ENCODE data around the gene JTB. TPM values are rescaled to one million over a fixed set of nuclear protein-coding genes. Genes with fewer than 3 reads are reported as not detected.
"Not testable (repeated sequence)": the region's sequence is repeated elsewhere in the genome, so short reads cannot be mapped to it uniquely, and the experiment has no call there.

Gene JTB
- total RNA-seq, 1 donor from 2014 or later: 166 TPM

DNA sequence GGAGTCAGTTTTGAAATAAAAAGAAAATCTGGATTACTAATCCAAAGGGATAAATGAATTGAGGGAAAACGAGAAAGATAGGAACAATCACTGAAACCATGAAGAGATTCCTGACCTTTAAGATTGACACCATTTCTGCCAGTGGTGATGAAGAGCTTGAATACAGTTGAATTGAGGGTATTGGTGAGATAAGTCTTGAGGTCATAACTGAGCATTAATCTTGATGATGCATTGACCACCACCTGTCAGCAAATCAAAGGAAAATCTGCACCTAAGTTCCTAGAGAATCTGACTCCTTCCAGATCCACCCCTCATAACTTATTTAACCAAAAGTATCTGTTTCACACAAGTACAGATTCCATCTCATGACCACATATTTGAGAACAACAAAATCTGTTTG lies 34.7 kb upstream of the JTB start:
- Histone ChIP-seq H3K4me1 (no peaks in the 10 kb centered on the region), H3K27me3 (no peaks in the 10 kb centered on the region), H3K4me3 (no peak overlapping the region), H3K27ac (no peak overlapping the region), H3K9me3 (no peaks in the 10 kb centered on the region), H3K36me3 (no peaks in the 10 kb centered on the region)
- no peak for TF ChIP-seq CTCF (IDR thresholded peaks at IDR 0.05)
- intact Hi-C loops (cut with DNase I): no loop called here
- DNase-seq (ENCODE audit: low spot score in 2 of 2): no peak

- intact Hi-C loops (cut with DNase I): no loop called here
- no peaks in the 10 kb centered on the region for H3K36me3 ChIP-seq
- TF ChIP-seq CTCF (IDR thresholded peaks at IDR 0.05): no peak
- H3K4me1 ChIP-seq: peaks cover 0 to 4% of the 10 kb centered on the region in 2 donors
- H3K27me3 ChIP-seq: no peaks in the 10 kb centered on the region
- H3K4me3 ChIP-seq: no peak overlapping the region
- no peaks in the 10 kb centered on the region for H3K9me3 ChIP-seq
- peak overlapping the region; percentile 14 to 50 for H3K27ac ChIP-seq
- no peak for DNase-seq (ENCODE audit: low spot score in 2 of 2)
Observed at GRCh38 chr1:154006136-154006535, 28.7 kb upstream of the JTB start.

DNA sequence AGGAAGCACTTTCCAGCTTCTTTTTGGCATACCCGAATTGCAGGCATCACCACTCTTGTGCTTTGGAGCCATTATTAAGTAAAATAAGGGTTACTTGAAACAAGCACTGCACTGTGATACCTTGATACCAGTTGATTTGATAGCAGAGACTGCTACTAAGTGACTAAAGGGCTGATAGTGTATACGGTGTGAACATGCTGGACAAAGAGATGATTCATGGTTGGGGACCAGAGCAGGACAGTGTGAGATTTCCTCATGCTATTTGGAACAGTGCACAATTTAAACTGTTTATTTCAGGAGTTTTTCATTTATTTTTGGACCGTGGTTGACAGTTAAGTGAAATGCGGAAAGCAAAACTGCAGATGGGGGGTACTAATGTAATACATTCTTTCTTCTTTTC lies 22.9 kb upstream of the JTB start:
- Histone ChIP-seq H3K4me3 (no peak overlapping the region), H3K36me3 (peaks cover 10 to 11% of the 10 kb centered on the region in 2 donors), H3K27ac (no peak overlapping the region), H3K27me3 (no peaks in the 10 kb centered on the region), H3K4me1 (no peaks in the 10 kb centered on the region), H3K9me3 (no peaks in the 10 kb centered on the region)
- intact Hi-C loops (cut with DNase I): no loop called here
- DNase-seq (ENCODE audit: low spot score in 2 of 2): no peak
- TF ChIP-seq CTCF (IDR thresholded peaks at IDR 0.05): no peak

GRCh38 chr1:153996882-153997281 lies 19.4 kb upstream of the JTB start:
- DNase-seq (ENCODE audit: low spot score in 2 of 2); H3K27ac ChIP-seq; intact Hi-C loops (cut with DNase I); H3K9me3 ChIP-seq; H3K27me3 ChIP-seq; H3K4me3 ChIP-seq: not testable (repeated sequence)
- H3K36me3 ChIP-seq: peaks cover 31 to 43% of the 10 kb centered on the region in 2 donors
- peaks cover 7 to 17% of the 10 kb centered on the region in 2 donors for H3K4me1 ChIP-seq

- intact Hi-C loops (cut with DNase I): no loop called here
- H3K27ac ChIP-seq: no peak overlapping the region
Observed at GRCh38 chr1:153995640-153996039, 18.2 kb upstream of the JTB start.

DNA sequence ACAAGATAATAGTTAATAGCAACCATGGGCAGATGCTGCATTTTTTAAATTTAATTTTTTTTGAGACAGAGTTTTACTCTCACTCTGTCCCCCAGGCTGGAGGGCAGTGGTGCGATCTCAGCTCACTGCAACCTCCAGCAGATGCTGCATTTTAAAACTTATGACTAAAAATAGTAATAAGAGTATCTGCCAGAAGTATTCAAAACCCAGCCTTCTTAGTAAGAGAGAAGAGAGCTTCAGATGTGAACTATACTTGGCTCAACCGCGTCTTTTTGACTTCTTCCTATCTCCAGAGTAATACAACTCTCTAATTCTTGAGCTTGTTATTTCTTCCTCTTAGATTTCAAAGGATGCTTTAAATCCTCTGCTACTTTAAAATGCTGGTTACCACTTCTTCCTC lies 17.7 kb upstream of the JTB start:
- Histone ChIP-seq H3K4me1 (peaks cover 7 to 22% of the 10 kb centered on the region in 2 donors), H3K27me3 (no peaks in the 10 kb centered on the region), H3K9me3 (no peaks in the 10 kb centered on the region), H3K4me3 (no peak overlapping the region), H3K36me3 (peaks cover 31 to 44% of the 10 kb centered on the region in 2 donors), H3K27ac (no peak overlapping the region)
- DNase-seq (ENCODE audit: low spot score in 2 of 2): no peak
- intact Hi-C loops (cut with DNase I): no loop called here
- TF ChIP-seq CTCF (IDR thresholded peaks at IDR 0.05): no peak

More at GRCh38 chr1:153995640-153996039, 18.2 kb upstream of the JTB start:
- H3K4me3 ChIP-seq: no peak overlapping the region
- no peaks in the 10 kb centered on the region for H3K27me3 ChIP-seq
- peaks cover 31 to 44% of the 10 kb centered on the region in 2 donors for H3K36me3 ChIP-seq
- H3K4me1 ChIP-seq: peaks cover 7 to 22% of the 10 kb centered on the region in 2 donors
- TF ChIP-seq CTCF (IDR thresholded peaks at IDR 0.05): no peak
- H3K9me3 ChIP-seq: no peaks in the 10 kb centered on the region
- DNase-seq (ENCODE audit: low spot score in 2 of 2): no peak

All from ascending aorta (tissue), 2 donors.